WTC11 (cell line): ENCODE data around the gene CLGN. TPM values are rescaled to one million over a fixed set of nuclear protein-coding genes. Genes with fewer than 3 reads are reported as not detected.

Experiments
- ATAC-seq: fragments of 200-7000 bp; cut with Tn5 transposase; 2 replicates; pipeline ENCODE4 v1.10.0; 2021; ENCODE audit warnings: mild to moderate bottlenecking, moderate library complexity
- CTCF ChIA-PET: fragments of 300-600 bp; sonication (Branson Sonifier 250); formaldehyde crosslinking; loops from one replicate; lab custom pipeline; 2021; ENCODE audit warnings: antibody characterized with exemption; lab: Charles Lee
- POLR2A ChIA-PET: fragments of 350-600 bp; sonication (Branson Sonifier 250); formaldehyde crosslinking; loops from one replicate; lab custom pipeline; 2021; ENCODE audit warnings: antibody characterized with exemption; lab: Charles Lee
- DNase-seq: peaks from one replicate; pipeline ENCODE4 v3.0.0; 2021; ENCODE audit warnings: low spot score
- H3K27ac Mint-ChIP-seq: 2 replicates; pipeline ENCODE4 v1.8.0; 2021; ENCODE audit warnings: mixed read lengths
- H3K27me3 Mint-ChIP-seq: 2 replicates; pipeline ENCODE4 v1.8.0; 2021; ENCODE audit warnings: low read depth, mild to moderate bottlenecking, moderate library complexity, mixed read lengths
- H3K36me3 Mint-ChIP-seq: 2 replicates; pipeline ENCODE4 v1.8.0; 2021; ENCODE audit warnings: mixed read lengths
- H3K4me1 Mint-ChIP-seq: 2 replicates; pipeline ENCODE4 v1.8.0; 2022; ENCODE audit warnings: mixed read lengths
- H3K4me3 Mint-ChIP-seq: 2 replicates; pipeline ENCODE4 v1.8.0; 2021; ENCODE audit warnings: mild to moderate bottlenecking, moderate library complexity, mixed read lengths
- H3K9me3 Mint-ChIP-seq: 2 replicates; pipeline ENCODE4 v1.8.0; 2021; ENCODE audit warnings: mixed read lengths
- AR ChIP-seq: fragments of 250-450 bp; sonication (Bioruptor Pico); IDR thresholded peaks from 2 replicates; pipeline ENCODE4 v1.9.0; 2021; ENCODE audit warnings: mild to moderate bottlenecking
- ATF6 ChIP-seq: sonication (generic); formaldehyde crosslinking; IDR thresholded peaks from 2 replicates; pipeline ENCODE4 v1.8.1; 2023; ENCODE audit warnings: mild to moderate bottlenecking, missing genetic modification reagents
- CBFB ChIP-seq: sonication (generic); formaldehyde crosslinking; IDR thresholded peaks from 2 replicates; pipeline ENCODE4 v1.8.1; 2022; ENCODE audit warnings: mild to moderate bottlenecking, low read depth, missing genetic modification reagents
- CDX4 ChIP-seq: fragments of 250-450 bp; sonication (Bioruptor Pico); IDR thresholded peaks from 2 replicates; pipeline ENCODE4 v1.9.0; 2021; ENCODE audit warnings: moderate library complexity, mild to moderate bottlenecking, inconsistent platforms, borderline replicate concordance
- CREM ChIP-seq: sonication (generic); formaldehyde crosslinking; IDR thresholded peaks from 2 replicates; pipeline ENCODE4 v1.8.1; 2022; ENCODE audit warnings: mild to moderate bottlenecking, missing genetic modification reagents, moderate library complexity
- E2F5 ChIP-seq: sonication (generic); formaldehyde crosslinking; IDR thresholded peaks from 2 replicates; pipeline ENCODE4 v1.8.1; 2022; ENCODE audit warnings: mild to moderate bottlenecking, moderate library complexity, missing genetic modification reagents
- FOXP1 ChIP-seq: sonication (generic); formaldehyde crosslinking; IDR thresholded peaks from 2 replicates; pipeline ENCODE4 v1.8.0; 2022; ENCODE audit warnings: missing genetic modification reagents, mild to moderate bottlenecking, moderate library complexity, borderline replicate concordance
- GABPB1 ChIP-seq: sonication (generic); formaldehyde crosslinking; IDR thresholded peaks from 2 replicates; pipeline ENCODE4 v1.8.1; 2023; ENCODE audit warnings: mild to moderate bottlenecking, missing genetic modification reagents
- GTF2I ChIP-seq: fragments of 250-450 bp; sonication (Bioruptor Pico); conservative IDR thresholded peaks from 2 replicates; pipeline ENCODE4 v1.4.0; 2021; ENCODE audit warnings: mild to moderate bottlenecking
- HMGA2 ChIP-seq: fragments of 250-450 bp; sonication (Bioruptor Pico); IDR thresholded peaks from 2 replicates; pipeline ENCODE4 v1.4.0; 2021; ENCODE audit warnings: mild to moderate bottlenecking, moderate library complexity
- IRF1 ChIP-seq: sonication (generic); formaldehyde crosslinking; IDR thresholded peaks from 2 replicates; pipeline ENCODE4 v1.8.0; 2023; ENCODE audit warnings: missing genetic modification reagents
- JAZF1 ChIP-seq: fragments of 250-450 bp; sonication (Bioruptor Pico); IDR thresholded peaks from 2 replicates; pipeline ENCODE4 v1.9.0; 2021; ENCODE audit warnings: moderate library complexity, mild to moderate bottlenecking, inconsistent platforms
- MAX ChIP-seq: sonication (generic); formaldehyde crosslinking; IDR thresholded peaks from 2 replicates; pipeline ENCODE4 v1.8.0; 2022; ENCODE audit warnings: mild to moderate bottlenecking, missing genetic modification reagents
- MXD4 ChIP-seq: fragments of 250-450 bp; sonication (Bioruptor Pico); IDR thresholded peaks from 2 replicates; pipeline ENCODE4 v1.8.0; 2021; ENCODE audit warnings: mild to moderate bottlenecking, moderate library complexity, borderline replicate concordance
- NR1H2 ChIP-seq: sonication (generic); formaldehyde crosslinking; IDR thresholded peaks from 2 replicates; pipeline ENCODE4 v1.9.0; 2021; ENCODE audit warnings: mild to moderate bottlenecking, moderate library complexity, missing genetic modification reagents
- OVOL2 ChIP-seq: fragments of 250-450 bp; sonication (Bioruptor Pico); IDR thresholded peaks from 2 replicates; pipeline ENCODE4 v1.9.0; 2021; ENCODE audit warnings: mild to moderate bottlenecking, borderline replicate concordance
- PREB ChIP-seq: sonication (generic); formaldehyde crosslinking; IDR thresholded peaks from 2 replicates; pipeline ENCODE4 v1.8.1; 2022; ENCODE audit warnings: mild to moderate bottlenecking, missing genetic modification reagents, moderate library complexity, borderline replicate concordance
- RELA ChIP-seq: sonication (generic); formaldehyde crosslinking; IDR thresholded peaks from 2 replicates; pipeline ENCODE4 v1.8.1; 2022; ENCODE audit warnings: missing genetic modification reagents, mild to moderate bottlenecking, borderline replicate concordance
- TEAD4 ChIP-seq: sonication (generic); formaldehyde crosslinking; IDR thresholded peaks from 2 replicates; pipeline ENCODE4 v1.8.0; 2022; ENCODE audit warnings: mild to moderate bottlenecking, missing genetic modification reagents
- TP53 ChIP-seq: sonication (generic); formaldehyde crosslinking; IDR thresholded peaks from 2 replicates; pipeline ENCODE4 v1.8.1; 2023; ENCODE audit warnings: mild to moderate bottlenecking, missing genetic modification reagents
- USF1 ChIP-seq: sonication (generic); formaldehyde crosslinking; IDR thresholded peaks from 2 replicates; pipeline ENCODE4 v1.8.0; 2022; ENCODE audit warnings: mild to moderate bottlenecking, missing genetic modification reagents
- ZBTB21 ChIP-seq: sonication (generic); formaldehyde crosslinking; IDR thresholded peaks from 2 replicates; pipeline ENCODE4 v1.8.1; 2023; ENCODE audit warnings: mild to moderate bottlenecking, missing genetic modification reagents, borderline replicate concordance
- ZBTB43 ChIP-seq: sonication (generic); formaldehyde crosslinking; IDR thresholded peaks from 2 replicates; pipeline ENCODE4 v1.8.1; 2023; ENCODE audit warnings: mild to moderate bottlenecking, missing genetic modification reagents
- ZMAT4 ChIP-seq: fragments of 250-450 bp; sonication (Bioruptor Pico); IDR thresholded peaks from 2 replicates; pipeline ENCODE4 v1.9.0; 2021; ENCODE audit warnings: mild to moderate bottlenecking
- ZNF121 ChIP-seq: sonication (generic); formaldehyde crosslinking; IDR thresholded peaks from 2 replicates; pipeline ENCODE4 v1.8.0; 2023; ENCODE audit warnings: missing genetic modification reagents
- ZNF396 ChIP-seq: fragments of 250-450 bp; sonication (Bioruptor Pico); IDR thresholded peaks from 2 replicates; pipeline ENCODE4 v1.8.0; 2021; ENCODE audit warnings: mild to moderate bottlenecking, moderate library complexity, borderline replicate concordance
- total RNA-seq: library from RNA; stranded (reverse); gene quantifications from 3 replicates; pipeline ENCODE4 v1.2.3, GENCODE V29; 2021

The CLGN gene
- total RNA-seq, 1 experiment from 2014 or later: 2.3 TPM

GRCh38 chr4:140463182-140463581 is 35.7 kb upstream of the CLGN start:
- no peaks in the 10 kb centered on the region for H3K36me3 Mint-ChIP-seq
- no peak for DNase-seq
- TF ChIP-seq RELA (no peak), ZBTB43 (CRISPR knock-in tag) (no peak), USF1 (CRISPR knock-in tag) (no peak), AR (CRISPR knock-in tag) (no peak), CBFB (CRISPR knock-in tag) (no peak), JAZF1 (CRISPR knock-in tag) (no peak), HMGA2 (CRISPR knock-in tag) (no peak), IRF1 (no peak), CREM (no peak), ZBTB21 (CRISPR knock-in tag) (no peak), OVOL2 (CRISPR knock-in tag) (no peak), GABPB1 (no peak), TEAD4 (CRISPR knock-in tag) (no peak), NR1H2 (CRISPR knock-in tag) (no peak), PREB (CRISPR knock-in tag) (no peak), FOXP1 (CRISPR knock-in tag) (no peak), MAX (CRISPR knock-in tag) (no peak), ZMAT4 (CRISPR knock-in tag) (no peak)
- TF ChIP-seq, all 79 proteins: peak for 0
- no peak for ATAC-seq
- ChIA-PET CTCF (interaction anchor here (2.3 kb wide), 1 partner anchor 35 kb away, joined by 8 read pairs; the partner anchor contains the start of gene CLGN), POLR2A (no interaction called here)
- H3K27ac Mint-ChIP-seq: no peak overlapping the region
- no peaks in the 10 kb centered on the region for H3K9me3 Mint-ChIP-seq
- no peak overlapping the region for H3K4me3 Mint-ChIP-seq
- H3K4me1 Mint-ChIP-seq: no peaks in the 10 kb centered on the region
- H3K27me3 Mint-ChIP-seq: no peaks in the 10 kb centered on the region

GRCh38 chr4:140450352-140450751 is 22.9 kb upstream of the CLGN start:
- TF ChIP-seq GTF2I (CRISPR knock-in tag) (no peak), ZNF396 (CRISPR knock-in tag) (no peak), TP53 (CRISPR knock-in tag) (no peak), CDX4 (CRISPR knock-in tag) (no peak), ATF6 (CRISPR knock-in tag) (no peak), E2F5 (CRISPR knock-in tag) (no peak), ZNF121 (CRISPR knock-in tag) (no peak), MXD4 (CRISPR knock-in tag) (no peak)
- TF ChIP-seq, all 79 proteins: peak for 0
- ATAC-seq (no peak), DNase-seq (no peak)
- H3K36me3 Mint-ChIP-seq: no peaks in the 10 kb centered on the region
- no peak overlapping the region for H3K4me3 Mint-ChIP-seq
- POLR2A ChIA-PET: no interaction called here
- H3K27ac Mint-ChIP-seq: no peak overlapping the region
- H3K9me3 Mint-ChIP-seq: no peaks in the 10 kb centered on the region
- no peaks in the 10 kb centered on the region for H3K4me1 Mint-ChIP-seq
- H3K27me3 Mint-ChIP-seq: no peaks in the 10 kb centered on the region; the same call in 1 of the 2 replicates
- CTCF ChIA-PET: no interaction called here
